NCI-H524 treated with DMSO at 0.1 percent for 48 hours (cell line): ENCODE results near the gene DUSP15.
"Not testable (repeated sequence)": the region's sequence is repeated elsewhere in the genome, so short reads cannot be mapped to it uniquely, and the experiment has no call there.

Experiments
- DNase-seq: peaks from one replicate; lab custom pipeline; 2025; lab: John Stamatoyannopoulos, UW

DUSP15 gene

DNA sequence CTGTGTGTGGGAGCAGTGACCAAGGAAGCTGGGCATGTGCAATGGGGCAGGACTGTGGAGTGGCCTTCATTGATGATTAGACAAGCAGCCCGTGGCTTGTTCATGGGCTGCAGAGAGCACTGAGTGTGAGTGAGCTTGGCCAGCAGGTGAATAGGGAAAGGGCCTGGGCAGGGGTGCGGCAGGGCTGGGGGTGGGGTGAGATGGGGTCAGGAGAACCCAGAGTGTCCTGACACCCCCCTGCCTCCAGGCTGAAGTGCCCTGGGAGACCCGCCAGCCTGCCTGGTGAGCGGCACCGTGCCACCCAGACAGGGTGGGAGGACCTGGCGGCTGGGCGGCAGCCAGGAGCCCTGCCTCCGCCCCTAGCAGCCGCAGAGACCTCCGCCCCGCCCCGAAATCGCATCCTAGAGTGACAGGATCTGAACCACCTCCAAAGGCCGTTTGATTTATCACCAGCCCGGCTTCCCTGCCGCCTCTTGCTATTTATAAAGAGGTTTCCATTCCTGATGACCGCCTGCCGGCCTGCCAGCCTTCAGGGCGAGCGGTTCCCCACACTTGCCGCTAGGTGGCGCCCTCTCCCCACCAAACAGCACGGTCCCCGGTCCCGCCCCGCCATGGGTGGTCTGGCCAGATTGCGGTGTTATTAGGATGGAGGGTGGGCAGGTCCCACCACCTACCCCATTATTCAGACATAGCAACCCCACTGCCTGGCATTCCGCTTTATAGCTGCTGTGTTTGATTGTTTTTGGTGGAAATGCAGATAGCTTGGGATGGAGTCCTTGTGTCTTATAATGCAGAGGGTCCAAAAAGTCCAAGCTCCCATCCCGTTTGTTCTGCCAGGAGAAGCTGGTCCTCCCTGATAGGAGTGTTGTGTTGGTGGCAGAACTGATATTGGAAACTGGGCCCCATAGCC lies 47.7 kb downstream of the DUSP15 start:
- DNase-seq: peak; percentile 66

GRCh38 chr20:31821427-31821826 lies 48.9 kb downstream of the DUSP15 start:
- no peak for DNase-seq

DNA sequence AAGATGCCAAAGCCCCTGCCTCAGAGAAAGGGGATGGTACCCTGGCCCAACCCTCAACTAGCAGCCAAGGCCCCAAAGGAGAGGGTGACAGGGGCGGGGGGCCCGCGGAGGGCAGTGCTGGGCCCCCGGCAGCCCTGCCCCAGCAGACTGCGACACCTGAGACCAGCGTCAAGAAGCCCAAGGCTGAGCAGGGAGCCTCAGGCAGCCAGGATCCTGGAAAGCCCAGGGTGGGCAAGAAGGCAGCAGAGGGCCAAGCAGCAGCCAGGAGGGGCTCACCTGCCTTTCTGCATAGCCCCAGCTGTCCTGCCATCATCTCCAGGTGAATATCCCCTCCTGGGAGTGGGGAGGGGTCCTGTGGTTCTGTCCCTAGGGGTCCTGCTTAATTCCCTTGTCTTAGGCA lies 50.1 kb downstream of the DUSP15 start:
- DNase-seq: no peak

- DNase-seq: peak; percentile 34
Measured at GRCh38 chr20:31819083-31819784, 51.1 kb downstream of the DUSP15 start, which contains the start of gene MYLK2. Gene MYLK2 (plus strand): TSS chr20:31819356. CDS start chr20:31819581, 225 bp downstream.

DNA sequence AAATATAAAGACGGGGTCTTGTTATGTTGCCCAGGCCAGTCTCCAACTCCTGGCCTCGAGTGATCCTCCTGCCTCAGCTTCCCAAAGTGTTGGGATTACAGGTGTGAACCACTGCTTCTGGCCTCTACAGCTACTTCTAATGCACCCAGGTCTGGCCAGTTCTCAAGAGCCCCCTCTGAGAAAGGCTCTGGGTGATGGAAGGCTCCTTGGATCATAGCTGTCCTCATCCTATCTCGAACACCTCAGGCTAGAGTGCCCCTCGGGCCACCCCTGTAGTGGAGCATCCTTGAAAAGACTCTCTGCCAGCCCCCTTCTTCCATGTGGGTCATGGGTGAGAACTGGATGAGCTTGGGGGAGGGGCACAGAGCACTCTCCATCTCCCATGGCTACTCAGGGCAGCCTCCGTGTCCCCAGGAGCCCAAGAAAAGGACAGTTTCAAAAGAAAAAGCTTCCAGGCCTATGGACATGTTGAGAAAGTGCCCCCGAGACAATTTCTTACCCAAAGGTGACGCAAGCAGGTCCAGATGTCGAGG lies 51.9 kb downstream of the DUSP15 start:
- no peak for DNase-seq

DNA sequence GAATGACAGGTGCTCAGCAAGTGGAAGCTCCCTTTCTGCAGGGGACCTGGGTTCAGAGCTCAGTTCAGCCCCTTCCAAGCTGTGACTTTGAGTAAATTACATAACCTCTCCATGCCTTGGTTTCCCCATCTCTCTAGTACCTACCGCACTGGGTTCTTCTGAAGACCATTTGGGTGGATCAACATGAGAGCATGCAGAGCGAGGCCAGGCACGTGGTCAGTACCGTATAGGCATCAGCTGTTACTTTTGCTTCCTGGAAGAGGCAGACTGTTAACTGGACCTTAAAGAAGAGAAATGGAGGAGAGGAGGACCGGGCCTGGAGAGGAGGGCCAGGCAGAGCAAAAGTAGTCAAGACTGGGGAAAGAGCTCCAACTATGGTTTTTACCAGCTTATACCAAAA lies 52.9 kb downstream of the DUSP15 start:
- DNase-seq: no peak

DNA sequence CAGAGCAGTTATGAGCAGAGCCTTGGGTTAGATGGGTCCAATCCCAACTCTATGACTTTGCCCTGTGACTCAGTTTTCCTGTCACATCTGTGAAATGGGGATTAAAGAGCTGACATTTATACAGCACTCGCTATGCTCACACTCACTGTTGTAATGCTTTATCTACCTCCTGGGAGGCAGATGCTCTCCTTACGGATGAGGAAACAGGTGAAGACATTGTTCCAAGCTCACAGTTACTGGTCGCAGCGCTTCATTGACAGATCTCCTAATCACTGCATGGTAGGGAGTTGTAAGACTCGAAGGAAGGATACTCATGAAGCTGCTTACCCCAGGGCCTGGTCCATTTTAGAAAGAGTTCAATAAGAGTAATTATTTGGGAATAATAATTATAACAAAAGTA lies 54.1 kb downstream of the DUSP15 start:
- no peak for DNase-seq

DNA sequence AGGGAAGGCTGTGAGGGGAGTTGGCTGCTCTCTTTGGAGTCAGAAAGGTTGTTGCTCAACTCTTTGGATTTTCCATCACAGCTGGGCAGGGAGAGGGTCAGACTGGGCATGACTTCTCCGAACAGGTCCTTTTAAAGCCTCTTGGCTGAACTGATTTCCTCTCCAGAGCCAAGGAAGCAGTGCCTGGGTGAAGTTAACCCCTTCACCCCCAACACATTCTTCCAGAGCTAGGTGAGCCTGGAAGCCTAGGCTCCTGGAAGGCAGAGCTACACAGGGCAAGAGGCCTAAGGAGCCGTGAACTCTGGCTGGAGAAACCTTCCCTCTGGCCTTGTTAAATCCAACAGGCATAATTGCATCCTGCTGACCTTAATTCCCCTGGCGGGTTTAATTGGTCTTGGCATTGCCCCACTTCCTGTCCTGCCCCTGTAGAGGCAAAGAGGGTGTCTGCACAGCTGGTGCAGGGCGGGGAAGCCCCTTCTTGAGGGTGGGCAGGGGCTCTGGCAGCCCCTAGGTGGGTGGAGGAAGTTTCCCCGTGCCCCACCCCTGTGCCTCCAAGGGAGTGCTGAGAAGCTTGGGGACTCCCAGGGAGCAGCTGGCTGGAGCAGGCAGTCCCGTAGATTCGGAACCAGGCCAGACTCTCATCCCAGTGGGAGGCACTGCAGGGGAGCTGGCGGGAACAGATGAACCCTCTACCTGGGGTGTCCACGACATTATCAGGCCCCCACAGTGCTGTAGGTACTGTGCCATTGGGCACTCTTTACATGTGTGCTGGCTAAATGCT lies 54.7 kb downstream of the DUSP15 start:
- DNase-seq: no peak

- not testable (repeated sequence) for DNase-seq
Measured at GRCh38 chr20:31814142-31814541, 56.2 kb downstream of the DUSP15 start.

DNA sequence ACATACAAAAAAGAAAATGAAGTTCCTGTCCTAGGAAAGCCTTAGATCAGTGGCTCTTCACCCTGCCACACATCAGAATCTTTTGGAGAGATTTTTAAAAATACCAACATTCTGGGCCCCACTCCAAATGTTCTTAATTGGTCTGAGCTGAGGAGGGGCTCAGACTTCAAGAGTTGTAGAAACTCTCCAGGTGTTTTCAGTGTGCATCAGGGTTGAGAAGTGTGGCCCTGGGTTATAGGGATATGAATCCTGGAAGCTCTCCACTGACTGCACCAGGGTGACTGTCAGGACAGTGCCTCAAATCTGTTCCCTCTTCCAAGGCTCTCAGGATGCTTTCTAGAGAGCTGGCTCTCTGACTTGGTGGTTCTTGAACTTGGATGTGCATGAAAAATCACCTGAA lies 56.7 kb downstream of the DUSP15 start:
- no peak for DNase-seq

DNA sequence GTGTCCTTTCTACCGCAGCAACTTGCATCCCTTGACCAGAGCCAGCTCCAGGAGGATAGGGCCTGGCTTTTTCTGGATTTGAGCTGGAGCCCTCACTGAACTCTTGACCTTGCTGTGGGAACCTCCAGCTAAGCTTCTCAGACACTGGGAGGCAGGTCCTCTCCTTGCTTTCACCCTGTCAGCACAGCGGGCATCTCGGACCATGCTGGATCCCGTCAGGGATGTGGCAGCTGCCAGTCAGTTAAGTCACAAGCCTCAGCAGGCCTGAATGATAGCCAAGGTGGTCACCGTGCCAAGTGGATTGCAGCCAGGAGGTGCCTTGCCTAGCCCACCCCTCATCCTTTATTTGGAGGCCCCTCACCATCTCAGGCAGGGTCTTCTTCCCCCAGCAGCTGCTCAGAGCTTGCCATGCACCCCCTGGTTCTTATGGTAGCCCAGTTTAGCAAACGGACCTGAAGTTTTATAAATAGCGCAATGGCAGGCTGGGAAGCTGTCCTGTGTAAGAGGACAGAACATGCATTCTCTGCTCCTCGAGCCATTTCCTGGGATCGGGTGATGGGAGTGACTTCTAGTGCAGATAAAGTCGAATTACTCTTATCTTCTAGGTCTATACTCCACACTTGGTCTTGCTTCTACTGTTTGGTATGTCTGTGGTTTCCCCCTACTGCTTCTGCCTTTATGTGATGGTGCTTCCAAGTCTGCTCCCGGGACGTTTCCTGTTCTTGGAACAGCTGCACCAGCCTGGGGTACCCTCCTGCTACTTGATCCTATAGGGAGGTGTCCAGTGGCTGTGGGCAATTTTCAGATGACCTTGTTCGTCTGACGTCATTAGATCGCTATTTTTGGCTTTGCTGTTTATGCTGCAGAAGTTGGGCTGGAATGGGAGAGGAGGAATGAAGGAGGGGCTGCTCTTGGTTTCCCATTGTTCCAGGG lies 58.3 kb downstream of the DUSP15 start:
- no peak for DNase-seq

GRCh38 chr20:31811198-31811597 lies 59.1 kb downstream of the DUSP15 start:
- DNase-seq: no peak
